HCT116 (cell line): ENCODE data around the gene AFAP1L2. TPM values are rescaled to one million over a fixed set of nuclear protein-coding genes. Genes with fewer than 3 reads are reported as not detected.

ENCODE experiments used
- ATAC-seq: fragments of 200-7000 bp; cut with Tn5 transposase; 2 replicates; pipeline ENCODE4 v1.9.1; 2020; ENCODE audit warnings: mild to moderate bottlenecking, moderate library complexity
- BruUV-seq: library from RNA; stranded (reverse); fragments of 400-500 nt; replicated peaks from 2 replicates; lab custom pipeline; 2021; lab: Mats Ljungman, UMichigan
- CTCF ChIA-PET: fragments of 300-600 bp; sonication (Branson Sonifier 250); formaldehyde crosslinking; loops from one replicate; lab custom pipeline; 2021; ENCODE audit warnings: antibody characterized with exemption; lab: Charles Lee
- POLR2A ChIA-PET: fragments of 300-600, 350-600 bp; sonication (Branson Sonifier 250); formaldehyde crosslinking; loops from one replicate; lab custom pipeline; 2021; ENCODE audit warnings: antibody characterized with exemption; lab: Charles Lee
- RAD21 ChIA-PET, 2 experiments: fragments of 300-600 bp; sonication (Branson Sonifier 250); formaldehyde crosslinking; loops; one replicate each; lab custom pipeline; 2023; ENCODE audit warnings: low total read pairs in 2 of 2; ENCODE audit not compliant: uncharacterized antibody in 2 of 2, unreplicated experiment in 2 of 2, low non-redundant PET in 1 of 2; lab: Charles Lee
- DNase-seq: peaks from one replicate; pipeline ENCODE4 v3.0.0-alpha.2; 2010; ENCODE audit warnings: low read depth, low spot score
- H2AFZ ChIP-seq: fragments of 200-600 bp; shearing (Covaris generic), sonication (generic); 2 replicates; pipeline ENCODE4 v1.6.1; 2017; ENCODE audit warnings: low read depth, mixed run types, mixed read lengths, antibody characterized with exemption, low read length; ENCODE audit not compliant: poor library complexity, severe bottlenecking
- H3K27ac ChIP-seq: 2 replicates; pipeline ENCODE4 v1.5.1; 2012; ENCODE audit warnings: low read depth, low read length
- H3K27me3 ChIP-seq: fragments of 200-600 bp; sonication (generic); 2 replicates; pipeline ENCODE4 v1.6.1; 2016; ENCODE audit warnings: mixed run types, low read length, mixed read lengths; ENCODE audit not compliant: insufficient read depth
- H3K36me3 ChIP-seq, 2 experiments: fragments of 200-500 bp in 1 of 2; fragments of 200-600 bp in 1 of 2; sonication (Bioruptor generic) in 1 of 2; sonication (generic) in 1 of 2; 2 replicates each; pipeline versions ENCODE4 v1.5.1 to v1.6.1; 2014 to 2016; ENCODE audit warnings: low read length in 2 of 2, inconsistent platforms in 1 of 2, mixed read lengths in 1 of 2, mixed run types in 1 of 2; ENCODE audit not compliant: insufficient read depth in 2 of 2, control insufficient read depth in 1 of 2
- H3K4me1 ChIP-seq, 2 experiments: fragments of 200-600 bp in 1 of 2; sonication (generic) in 1 of 2; 2 replicates each; pipeline versions ENCODE4 v1.5.1 to v1.6.1; 2012 to 2017; ENCODE audit warnings: low read length in 2 of 2, inconsistent platforms in 1 of 2, mild to moderate bottlenecking in 1 of 2, mixed read lengths in 1 of 2, mixed run types in 1 of 2, moderate library complexity in 1 of 2; ENCODE audit not compliant: insufficient read depth in 2 of 2, control insufficient read depth in 1 of 2
- H3K4me2 ChIP-seq: fragments of 200-600 bp; sonication (generic); 2 replicates; pipeline ENCODE4 v1.6.1; 2017; ENCODE audit warnings: mixed run types, low read length, mixed read lengths
- H3K4me3 ChIP-seq, 2 experiments: fragments of 200-600 bp in 1 of 2; sonication (generic) in 1 of 2; replicated peaks in 1 of 2; 2 replicates each; pipeline ENCODE4 v1.5.1; 2011 to 2016; ENCODE audit warnings: low read length in 2 of 2, control low read depth in 1 of 2, low read depth in 1 of 2, mild to moderate bottlenecking in 1 of 2, mixed read lengths in 1 of 2, mixed run types in 1 of 2
- H3K79me2 ChIP-seq: fragments of 200-600 bp; sonication (generic); 2 replicates; pipeline ENCODE4 v1.6.1; 2017; ENCODE audit warnings: mild to moderate bottlenecking, mixed run types, low read length, moderate library complexity, mixed read lengths; ENCODE audit not compliant: insufficient read depth
- H3K9ac ChIP-seq: fragments of 200-600 bp; sonication (generic); 2 replicates; pipeline ENCODE4 v1.6.1; 2016; ENCODE audit warnings: low read length, mixed read lengths
- H3K9me2 ChIP-seq: fragments of 200-600 bp; sonication (generic), shearing (Covaris generic); 2 replicates; pipeline ENCODE4 v1.6.1; 2017; ENCODE audit warnings: mixed run types, mild to moderate bottlenecking, moderate library complexity; ENCODE audit not compliant: insufficient read depth
- H3K9me3 ChIP-seq, 2 experiments: fragments of 200-500 bp in 1 of 2; fragments of 200-600 bp in 1 of 2; sonication (Bioruptor generic) in 1 of 2; sonication (generic) in 1 of 2; 2 replicates each; pipeline ENCODE4 v1.6.1; 2014 to 2017; ENCODE audit warnings: low read length in 2 of 2, mixed read lengths in 2 of 2, inconsistent platforms in 1 of 2, low read depth in 1 of 2, mild to moderate bottlenecking in 1 of 2, mixed run types in 1 of 2, moderate library complexity in 1 of 2; ENCODE audit not compliant: control insufficient read depth in 1 of 2, insufficient read depth in 1 of 2
- H4K20me1 ChIP-seq: fragments of 200-600 bp; sonication (generic), shearing (Covaris generic); 2 replicates; pipeline ENCODE4 v1.6.1; 2017; ENCODE audit warnings: mixed run types, mild to moderate bottlenecking, moderate library complexity; ENCODE audit not compliant: insufficient read depth
- CBX3 ChIP-seq: IDR thresholded peaks from 2 replicates; pipeline ENCODE4 v1.6.1; 2012; ENCODE audit warnings: low read depth
- ELF1 ChIP-seq: IDR thresholded peaks from 2 replicates; pipeline ENCODE4 v1.6.1; 2012; ENCODE audit warnings: low read depth, borderline replicate concordance
- EZH2 ChIP-seq: fragments of 200-600 bp; sonication (generic); IDR thresholded peaks from 2 replicates; pipeline ENCODE4 v1.6.1; 2017; ENCODE audit warnings: antibody characterized with exemption, mixed run types
- POLR2A ChIP-seq: IDR thresholded peaks from 2 replicates; pipeline ENCODE4 v1.7.0; 2011; ENCODE audit warnings: borderline replicate concordance; ENCODE audit not compliant: insufficient read depth, insufficient read length; ENCODE audit errors: extremely low read depth
- POLR2AphosphoS5 ChIP-seq: IDR thresholded peaks from 2 replicates; pipeline ENCODE4 v1.6.1; 2011; ENCODE audit warnings: mild to moderate bottlenecking, low read depth, low read length, moderate library complexity
- SIN3A ChIP-seq: IDR thresholded peaks from 2 replicates; pipeline ENCODE4 v1.6.1; 2012; ENCODE audit warnings: low read depth
- SP1 ChIP-seq: IDR thresholded peaks from 2 replicates; pipeline ENCODE4 v1.6.1; 2012; ENCODE audit warnings: low read depth
- YY1 ChIP-seq: IDR thresholded peaks from 2 replicates; pipeline ENCODE4 v1.6.1; 2011; ENCODE audit warnings: low read length, low read depth, moderate library complexity, mild to moderate bottlenecking; ENCODE audit not compliant: insufficient replicate concordance; ENCODE audit errors: extremely low read depth
- intact Hi-C: fragments of 100-400 bp; cut with micrococcal nuclease; formaldehyde crosslinking; loops from 2 replicates; pipeline ENCODE4 v1.10.0; 2022
- total RNA-seq: library from RNA; stranded (reverse); gene quantifications from one replicate; pipeline ENCODE4 v1.2.1, GENCODE V29; 2021; ENCODE audit not compliant: unreplicated experiment
- TF ChIP-seq, protein P1 (sequence below): IDR thresholded peaks from 2 replicates; pipeline ENCODE4 v1.6.1; 2012
- TF ChIP-seq, protein P2 (sequence below): IDR thresholded peaks from 2 replicates; pipeline ENCODE4 v1.6.1; 2012; ENCODE audit warnings: low read depth

Gene AFAP1L2
- total RNA-seq, 1 experiment from 2014 or later: 0.93 TPM

DNA sequence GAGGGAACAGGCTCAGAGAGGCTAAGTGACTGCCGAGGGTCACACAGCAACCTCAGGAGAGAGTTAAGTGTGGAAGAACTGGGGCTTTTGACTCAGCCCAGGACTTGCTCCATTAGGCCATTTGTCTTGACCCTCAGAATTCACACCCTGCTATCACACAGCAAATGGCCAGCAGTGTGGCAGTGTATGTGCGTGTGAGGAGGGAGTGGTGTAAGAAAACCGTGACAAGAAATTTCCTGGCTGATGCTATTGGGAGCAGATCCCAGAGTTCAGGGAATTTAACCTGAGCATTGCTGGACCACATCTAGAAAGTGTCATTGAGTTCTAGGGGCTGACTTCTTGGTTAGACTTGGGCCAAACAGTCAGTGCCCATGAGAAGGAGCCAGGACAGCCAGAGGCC is 146.8 kb downstream of the AFAP1L2 start:
- Histone ChIP-seq H3K27ac (no peak overlapping the region), H3K79me2 (no peaks in the 10 kb centered on the region), H3K9me3 (no peaks in the 10 kb centered on the region), H3K4me2 (no peak overlapping the region), H3K4me3 (no peak overlapping the region), H3K27me3 (no peaks in the 10 kb centered on the region), H4K20me1 (no peaks in the 10 kb centered on the region), H3K9me2 (no peaks in the 10 kb centered on the region), H3K4me1 (no peaks in the 10 kb centered on the region), H3K36me3 (no peaks in the 10 kb centered on the region), H2AFZ (no peak overlapping the region), H3K9ac (no peak overlapping the region)
- ChIA-PET POLR2A (no interaction called here), CTCF (no interaction called here), RAD21 (no interaction called here)
- no peak for ATAC-seq
- TF ChIP-seq YY1 (no peak), CBX3 (no peak), POLR2A (no peak), SP1 (no peak), POLR2AphosphoS5 (no peak), SIN3A (no peak), EZH2 (no peak), ELF1 (no peak)
- TF ChIP-seq, protein P1, sequence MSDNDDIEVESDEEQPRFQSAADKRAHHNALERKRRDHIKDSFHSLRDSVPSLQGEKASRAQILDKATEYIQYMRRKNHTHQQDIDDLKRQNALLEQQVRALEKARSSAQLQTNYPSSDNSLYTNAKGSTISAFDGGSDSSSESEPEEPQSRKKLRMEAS: no peak
- TF ChIP-seq, protein P2, sequence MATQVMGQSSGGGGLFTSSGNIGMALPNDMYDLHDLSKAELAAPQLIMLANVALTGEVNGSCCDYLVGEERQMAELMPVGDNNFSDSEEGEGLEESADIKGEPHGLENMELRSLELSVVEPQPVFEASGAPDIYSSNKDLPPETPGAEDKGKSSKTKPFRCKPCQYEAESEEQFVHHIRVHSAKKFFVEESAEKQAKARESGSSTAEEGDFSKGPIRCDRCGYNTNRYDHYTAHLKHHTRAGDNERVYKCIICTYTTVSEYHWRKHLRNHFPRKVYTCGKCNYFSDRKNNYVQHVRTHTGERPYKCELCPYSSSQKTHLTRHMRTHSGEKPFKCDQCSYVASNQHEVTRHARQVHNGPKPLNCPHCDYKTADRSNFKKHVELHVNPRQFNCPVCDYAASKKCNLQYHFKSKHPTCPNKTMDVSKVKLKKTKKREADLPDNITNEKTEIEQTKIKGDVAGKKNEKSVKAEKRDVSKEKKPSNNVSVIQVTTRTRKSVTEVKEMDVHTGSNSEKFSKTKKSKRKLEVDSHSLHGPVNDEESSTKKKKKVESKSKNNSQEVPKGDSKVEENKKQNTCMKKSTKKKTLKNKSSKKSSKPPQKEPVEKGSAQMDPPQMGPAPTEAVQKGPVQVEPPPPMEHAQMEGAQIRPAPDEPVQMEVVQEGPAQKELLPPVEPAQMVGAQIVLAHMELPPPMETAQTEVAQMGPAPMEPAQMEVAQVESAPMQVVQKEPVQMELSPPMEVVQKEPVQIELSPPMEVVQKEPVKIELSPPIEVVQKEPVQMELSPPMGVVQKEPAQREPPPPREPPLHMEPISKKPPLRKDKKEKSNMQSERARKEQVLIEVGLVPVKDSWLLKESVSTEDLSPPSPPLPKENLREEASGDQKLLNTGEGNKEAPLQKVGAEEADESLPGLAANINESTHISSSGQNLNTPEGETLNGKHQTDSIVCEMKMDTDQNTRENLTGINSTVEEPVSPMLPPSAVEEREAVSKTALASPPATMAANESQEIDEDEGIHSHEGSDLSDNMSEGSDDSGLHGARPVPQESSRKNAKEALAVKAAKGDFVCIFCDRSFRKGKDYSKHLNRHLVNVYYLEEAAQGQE: no peak
- no TSS peak for BruUV-seq
- intact Hi-C loops: no loop called here
- no peak for DNase-seq
